ENCODE measurements around the gene INPP5A.

INPP5A gene

DNA sequence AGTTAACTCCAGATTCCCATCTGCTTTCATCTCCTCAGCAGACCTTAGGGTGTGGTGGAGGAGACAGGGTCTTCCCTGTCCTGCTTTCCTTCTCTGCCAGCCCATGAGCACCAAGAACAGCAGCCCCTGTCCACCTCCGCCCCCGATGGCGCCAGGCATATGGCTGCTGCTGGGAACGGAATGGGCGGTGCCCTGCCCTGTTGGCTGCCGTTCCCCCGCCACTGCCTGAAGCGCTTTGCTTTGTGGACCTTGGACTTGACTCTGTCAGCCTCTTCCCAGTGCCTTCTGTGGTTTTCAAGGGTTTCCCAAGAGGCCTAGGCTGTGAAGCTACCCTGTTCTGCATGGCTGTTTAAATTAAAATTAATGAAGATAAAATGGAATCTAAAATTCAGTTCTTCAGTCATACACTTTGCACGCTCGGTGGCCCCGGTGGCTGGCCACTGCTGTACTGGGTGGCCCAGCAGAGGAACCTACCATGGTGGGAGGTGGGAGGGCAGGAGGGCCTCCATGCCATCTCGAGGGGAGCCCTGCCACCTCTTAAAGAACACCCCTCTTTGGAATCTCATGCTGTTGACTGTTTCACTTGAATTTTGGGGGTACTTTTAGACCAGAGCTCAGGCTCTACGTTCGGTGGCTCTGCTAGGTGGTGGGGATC, 169.7 kb downstream of the INPP5A start:
- H3K27me3 ChIP-seq (replicated peaks): no peaks in the 10 kb centered on the region
- DNase-seq: no peak
- no peak overlapping the region for H3K4me3 ChIP-seq (ENCODE audit: low read depth, low read length)
- H3K36me3 ChIP-seq (replicated peaks): peaks cover 4% of the 10 kb centered on the region
- TF ChIP-seq CTCF (IDR thresholded peaks at IDR 0.05; ENCODE audit: low read depth, low read length, missing control alignments): no peak
- in situ Hi-C loops (cut with HindIII; ENCODE audit: low pct_ligation_motif_present, low sequenced_read_pairs): no loop called here
- no peak overlapping the region for H3K27ac ChIP-seq

- H3K27me3 ChIP-seq (replicated peaks): no peaks in the 10 kb centered on the region
- no peak overlapping the region for H3K4me3 ChIP-seq (ENCODE audit: low read depth, low read length)
- in situ Hi-C loops (cut with HindIII; ENCODE audit: low pct_ligation_motif_present, low sequenced_read_pairs): no loop called here
- DNase-seq: no peak
- H3K36me3 ChIP-seq (replicated peaks): peaks cover 4% of the 10 kb centered on the region
- H3K27ac ChIP-seq: no peak overlapping the region
- no peak for TF ChIP-seq CTCF (IDR thresholded peaks at IDR 0.05; ENCODE audit: low read depth, low read length, missing control alignments)
These were observed 170.2 kb downstream of the INPP5A start for GRCh38 chr10:132707776-132708171.

GRCh38 chr10:132708441-132708840, 170.9 kb downstream of the INPP5A start:
- Histone ChIP-seq H3K27me3 (replicated peaks) (no peaks in the 10 kb centered on the region), H3K36me3 (replicated peaks) (peaks cover 4% of the 10 kb centered on the region), H3K27ac (no peak overlapping the region), H3K4me3 (ENCODE audit: low read depth, low read length) (no peak overlapping the region)
- DNase-seq: no peak
- in situ Hi-C loops (cut with HindIII; ENCODE audit: low pct_ligation_motif_present, low sequenced_read_pairs): no loop called here
- no peak for TF ChIP-seq CTCF (IDR thresholded peaks at IDR 0.05; ENCODE audit: low read depth, low read length, missing control alignments)

- no peaks in the 10 kb centered on the region for H3K27me3 ChIP-seq (replicated peaks)
- in situ Hi-C loops (cut with HindIII; ENCODE audit: low pct_ligation_motif_present, low sequenced_read_pairs): no loop called here
- no peak overlapping the region for H3K4me3 ChIP-seq (ENCODE audit: low read depth, low read length)
- no peak for TF ChIP-seq CTCF (IDR thresholded peaks at IDR 0.05; ENCODE audit: low read depth, low read length, missing control alignments)
- no peak for DNase-seq
- no peak overlapping the region for H3K27ac ChIP-seq
- peaks cover 4% of the 10 kb centered on the region for H3K36me3 ChIP-seq (replicated peaks)
These were observed 171.3 kb downstream of the INPP5A start for GRCh38 chr10:132708936-132709335.

DNA sequence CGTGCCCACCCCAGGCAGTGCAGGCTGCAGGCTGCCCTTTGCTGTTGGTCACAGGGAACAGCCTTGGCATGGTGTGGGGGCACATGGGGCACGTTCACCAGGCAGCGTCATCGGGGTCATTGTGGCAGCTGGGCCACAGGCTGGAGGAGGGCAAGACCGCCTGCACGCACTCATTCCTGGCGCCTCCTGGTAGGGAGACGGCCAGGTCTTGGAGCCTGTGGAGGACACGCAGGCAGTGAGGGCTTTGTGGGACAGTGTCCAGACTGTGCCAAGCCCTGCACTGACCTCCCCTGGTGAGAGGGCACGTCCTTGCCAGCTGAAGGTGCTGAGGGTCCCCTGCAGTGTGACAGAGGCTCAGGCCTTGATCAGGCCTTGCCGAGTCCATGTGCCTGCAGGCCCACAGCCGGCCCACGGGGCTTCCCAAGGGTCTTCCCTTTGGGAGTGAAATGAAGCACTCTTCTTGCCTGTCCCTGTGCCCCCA, 171.9 kb downstream of the INPP5A start:
- Histone ChIP-seq H3K36me3 (replicated peaks) (peaks cover 4% of the 10 kb centered on the region), H3K27me3 (replicated peaks) (no peaks in the 10 kb centered on the region), H3K27ac (no peak overlapping the region), H3K4me3 (ENCODE audit: low read depth, low read length) (no peak overlapping the region)
- no peak for DNase-seq
- TF ChIP-seq CTCF (IDR thresholded peaks at IDR 0.05; ENCODE audit: low read depth, low read length, missing control alignments): no peak
- in situ Hi-C loops (cut with HindIII; ENCODE audit: low pct_ligation_motif_present, low sequenced_read_pairs): no loop called here
